Hematopoietic multipotent progenitor cell treated with erythropoietin and hydrocortisone succinate and interleukin-3 and kit ligand, for 6 days (in vitro differentiated cells): ENCODE measurements around the gene PROX2.
A peak's percentile ranks its signal among the peaks of the same experiment; 100 is the strongest.

Experiments
- DNase-seq: peaks from one replicate; pipeline ENCODE4 v3.0.0-alpha.2; 2015

The PROX2 gene

GRCh38 chr14:74841230-74842207 is 34.4 kb downstream of the PROX2 start:
- DNase-seq = peak; percentile 44

- no peak for DNase-seq
These were observed 35.3 kb downstream of the PROX2 start for GRCh38 chr14:74840603-74841030.

- no peak for DNase-seq
These were observed 37.8 kb downstream of the PROX2 start for GRCh38 chr14:74838166-74838565.

GRCh38 chr14:74836251-74836960 is 39.5 kb downstream of the PROX2 start:
- no peak for DNase-seq

GRCh38 chr14:74835645-74836250 is 40.2 kb downstream of the PROX2 start:
- DNase-seq = no peak

GRCh38 chr14:74834692-74835392 is 41.1 kb downstream of the PROX2 start:
- DNase-seq = no peak

GRCh38 chr14:74832849-74833248 is 43.1 kb downstream of the PROX2 start:
- no peak for DNase-seq

- DNase-seq = no peak
These were observed 46.7 kb downstream of the PROX2 start for GRCh38 chr14:74829251-74829650.

- no peak for DNase-seq
These were observed 49.4 kb downstream of the PROX2 start for GRCh38 chr14:74826574-74826973.
